Measurements from ENCODE around the gene FAM13A. TPM values are rescaled to one million over a fixed set of nuclear protein-coding genes. Genes with fewer than 3 reads are reported as not detected.

Gene FAM13A
- total RNA-seq, 4 donors from 2014 or later, result 17.7 to 80.3 (median 46.2) TPM

- DNase-seq, result no peak
- Histone ChIP-seq H3K4me1 (no peaks in the 10 kb centered on the region), H3K36me3 (no peaks in the 10 kb centered on the region), H3K9me3 (no peaks in the 10 kb centered on the region), H3K27ac (no peak overlapping the region), H3K27me3 (no peaks in the 10 kb centered on the region), H3K4me3 (no peak overlapping the region)
- no peak for TF ChIP-seq POLR2A (IDR thresholded peaks at IDR 0.05)
- TF ChIP-seq, protein P1, sequence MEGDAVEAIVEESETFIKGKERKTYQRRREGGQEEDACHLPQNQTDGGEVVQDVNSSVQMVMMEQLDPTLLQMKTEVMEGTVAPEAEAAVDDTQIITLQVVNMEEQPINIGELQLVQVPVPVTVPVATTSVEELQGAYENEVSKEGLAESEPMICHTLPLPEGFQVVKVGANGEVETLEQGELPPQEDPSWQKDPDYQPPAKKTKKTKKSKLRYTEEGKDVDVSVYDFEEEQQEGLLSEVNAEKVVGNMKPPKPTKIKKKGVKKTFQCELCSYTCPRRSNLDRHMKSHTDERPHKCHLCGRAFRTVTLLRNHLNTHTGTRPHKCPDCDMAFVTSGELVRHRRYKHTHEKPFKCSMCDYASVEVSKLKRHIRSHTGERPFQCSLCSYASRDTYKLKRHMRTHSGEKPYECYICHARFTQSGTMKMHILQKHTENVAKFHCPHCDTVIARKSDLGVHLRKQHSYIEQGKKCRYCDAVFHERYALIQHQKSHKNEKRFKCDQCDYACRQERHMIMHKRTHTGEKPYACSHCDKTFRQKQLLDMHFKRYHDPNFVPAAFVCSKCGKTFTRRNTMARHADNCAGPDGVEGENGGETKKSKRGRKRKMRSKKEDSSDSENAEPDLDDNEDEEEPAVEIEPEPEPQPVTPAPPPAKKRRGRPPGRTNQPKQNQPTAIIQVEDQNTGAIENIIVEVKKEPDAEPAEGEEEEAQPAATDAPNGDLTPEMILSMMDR (IDR thresholded peaks at IDR 0.05), result no peak
- intact Hi-C loops (cut with DNase I; ENCODE audit: low total_unique reads), result no loop called here
These were observed 116.5 kb downstream of the FAM13A start for GRCh38 chr4:88940506-88940905.

GRCh38 chr4:88939697-88940096 is 117.3 kb downstream of the FAM13A start:
- Histone ChIP-seq H3K36me3 (no peaks in the 10 kb centered on the region), H3K27ac (no peak overlapping the region), H3K27me3 (no peaks in the 10 kb centered on the region), H3K9me3 (no peaks in the 10 kb centered on the region), H3K4me3 (no peak overlapping the region), H3K4me1 (no peaks in the 10 kb centered on the region)
- no peak for DNase-seq
- TF ChIP-seq, protein P1 (IDR thresholded peaks at IDR 0.05), result no peak
- TF ChIP-seq POLR2A (IDR thresholded peaks at IDR 0.05), result no peak
- intact Hi-C loops (cut with DNase I; ENCODE audit: low total_unique reads), result no loop called here

- intact Hi-C loops (cut with DNase I; ENCODE audit: low total_unique reads), result no loop called here
- no peak for TF ChIP-seq POLR2A (IDR thresholded peaks at IDR 0.05)
- TF ChIP-seq, protein P1 (IDR thresholded peaks at IDR 0.05), result no peak
- no peak for DNase-seq
These were observed 118.8 kb downstream of the FAM13A start for GRCh38 chr4:88938138-88938537.

DNA sequence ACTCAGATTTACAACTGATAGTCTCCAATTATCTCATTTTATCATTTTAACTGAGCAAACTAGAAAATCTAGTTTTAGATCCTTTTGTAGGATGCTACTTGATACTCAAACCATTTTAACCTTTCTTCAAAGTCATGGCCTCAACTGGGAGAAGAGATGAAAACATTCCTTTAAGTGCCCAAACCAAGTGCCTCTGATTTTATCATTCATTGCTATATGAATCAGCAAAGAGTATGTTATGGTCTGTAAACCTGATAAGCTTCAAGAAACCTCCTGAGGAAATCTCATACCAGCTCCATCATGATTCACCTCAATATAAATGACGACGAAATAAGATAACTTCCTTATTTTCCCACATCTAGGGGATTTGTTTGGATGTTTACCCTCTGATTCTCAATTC is 119.9 kb downstream of the FAM13A start:
- H3K27me3 ChIP-seq, result no peaks in the 10 kb centered on the region
- H3K27ac ChIP-seq, result no peak overlapping the region
- no peaks in the 10 kb centered on the region for H3K4me1 ChIP-seq
- H3K9me3 ChIP-seq, result no peaks in the 10 kb centered on the region
- TF ChIP-seq, protein P1 (IDR thresholded peaks at IDR 0.05), result no peak
- no peak for TF ChIP-seq POLR2A (IDR thresholded peaks at IDR 0.05)
- no peak for DNase-seq
- no peak overlapping the region for H3K4me3 ChIP-seq
- no peaks in the 10 kb centered on the region for H3K36me3 ChIP-seq
- intact Hi-C loops (cut with DNase I; ENCODE audit: low total_unique reads), result no loop called here

More at GRCh38 chr4:88938138-88938537, 118.8 kb downstream of the FAM13A start:
- H3K27me3 ChIP-seq, result no peaks in the 10 kb centered on the region
- H3K36me3 ChIP-seq, result no peaks in the 10 kb centered on the region
- no peak overlapping the region for H3K27ac ChIP-seq
- H3K4me1 ChIP-seq, result no peaks in the 10 kb centered on the region
- no peaks in the 10 kb centered on the region for H3K9me3 ChIP-seq
- H3K4me3 ChIP-seq, result no peak overlapping the region

DNA sequence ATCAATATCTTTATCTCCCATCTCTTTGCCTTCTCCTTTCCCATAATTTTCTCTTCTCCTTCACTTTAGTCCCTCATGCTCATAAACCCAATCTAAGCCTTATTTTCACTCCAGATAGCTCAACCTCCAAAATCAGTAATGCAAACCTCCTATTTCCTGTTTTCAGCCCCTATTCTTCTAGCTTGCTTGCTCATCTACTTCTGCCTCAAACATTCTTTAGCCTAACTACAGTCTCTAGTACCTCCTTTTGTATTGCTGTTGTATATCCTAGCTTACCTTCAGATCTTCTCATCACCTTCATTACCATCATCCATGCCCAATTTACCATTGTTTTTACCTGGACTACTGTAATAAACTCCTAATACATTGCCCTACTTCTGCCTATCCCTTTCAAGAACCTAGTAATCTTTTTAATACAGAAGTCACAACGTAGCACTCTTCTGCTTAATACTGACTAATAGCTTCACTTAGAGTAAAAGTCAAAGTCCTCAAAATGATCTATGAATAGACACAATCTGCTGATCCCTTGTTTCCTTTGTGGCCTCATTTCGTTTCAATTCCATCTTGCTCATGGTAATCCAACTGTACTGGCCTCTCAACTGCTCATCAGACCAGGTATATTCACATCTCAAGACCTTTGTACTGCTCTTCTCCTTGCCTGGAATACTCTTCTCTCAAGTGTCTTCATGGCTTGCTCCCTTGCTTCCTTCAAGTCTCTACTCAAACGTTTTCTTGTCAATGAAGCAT is 123.4 kb downstream of the FAM13A start:
- no peaks in the 10 kb centered on the region for H3K27me3 ChIP-seq
- H3K27ac ChIP-seq, result no peak overlapping the region
- no peaks in the 10 kb centered on the region for H3K9me3 ChIP-seq
- DNase-seq, result no peak
- no peak for TF ChIP-seq POLR2A (IDR thresholded peaks at IDR 0.05)
- TF ChIP-seq, protein P1 (IDR thresholded peaks at IDR 0.05), result no peak
- H3K4me3 ChIP-seq, result no peak overlapping the region
- intact Hi-C loops (cut with DNase I; ENCODE audit: low total_unique reads), result no loop called here
- H3K36me3 ChIP-seq, result no peaks in the 10 kb centered on the region
- no peaks in the 10 kb centered on the region for H3K4me1 ChIP-seq

Measured in uterus (tissue), 4 donors.